Superior temporal gyrus (tissue), 1 donor: ENCODE data around the gene WBP2.

Experiments used
- DNase-seq: peaks from one replicate; pipeline ENCODE4 v3.0.0-alpha.2; 2016; ENCODE audit errors: extremely low spot score

The WBP2 gene

DNA sequence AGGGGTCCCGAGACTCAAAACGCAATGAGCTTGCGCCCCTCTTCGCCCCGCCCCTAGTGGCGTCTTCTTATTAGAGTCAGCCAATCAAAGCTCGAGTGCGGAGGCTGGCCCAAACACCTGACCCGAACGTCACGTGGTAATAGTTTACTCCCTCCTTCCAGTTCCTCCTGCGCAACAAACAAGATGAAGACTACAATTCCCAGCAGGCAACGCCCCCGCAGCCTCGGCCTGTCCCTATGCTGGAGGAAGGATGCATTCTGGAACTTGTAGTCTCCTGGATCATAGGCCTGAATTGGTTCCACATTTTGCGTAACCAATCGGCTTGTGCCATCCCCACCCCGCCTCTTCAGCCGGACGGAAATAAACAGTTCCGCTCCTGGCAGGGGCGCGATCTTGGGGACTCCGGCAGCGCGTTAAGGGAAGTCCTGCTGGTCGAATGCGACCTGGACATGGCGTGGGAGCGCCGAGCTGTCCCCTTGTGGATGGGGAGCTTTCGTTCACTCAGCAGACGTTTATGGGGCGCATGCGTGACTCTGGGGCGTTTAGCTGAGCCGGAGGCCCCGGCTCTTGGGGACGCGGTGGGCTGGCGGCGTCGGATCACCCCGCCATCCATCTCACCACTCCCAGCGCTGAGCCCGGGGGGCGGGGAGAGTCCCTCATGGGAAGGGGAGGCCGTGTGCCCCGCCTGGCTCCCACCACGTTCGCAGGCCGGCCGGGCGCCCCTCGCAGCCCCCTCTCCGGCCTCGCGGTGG, at the start of gene WBP2:
WBP2 (minus strand) TSS at position 26 of the 752 bp plus-strand sequence. CDS start 38 bp downstream, outside the sequence.
- DNase-seq = peak; percentile 100

DNA sequence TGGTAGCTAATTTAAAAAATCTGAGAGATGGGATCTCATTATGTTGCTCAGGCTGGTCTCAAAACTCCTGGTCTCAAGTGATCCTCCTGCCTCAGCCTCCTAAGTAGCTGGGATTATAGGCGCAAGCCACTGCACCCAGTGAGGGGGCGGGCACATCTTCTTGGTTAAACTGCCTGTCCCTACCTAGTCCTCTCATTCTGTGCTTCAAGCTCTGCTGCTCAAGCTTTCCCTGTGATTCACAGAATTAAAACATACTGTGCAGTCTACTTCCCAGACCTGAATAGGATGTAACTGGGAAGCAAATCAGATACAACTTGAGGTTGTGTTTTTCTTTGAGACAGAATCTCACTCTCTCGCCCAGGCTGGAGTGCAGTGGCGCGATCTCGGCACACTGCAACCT, 47.3 kb upstream of the WBP2 start:
- DNase-seq = no peak

DNA sequence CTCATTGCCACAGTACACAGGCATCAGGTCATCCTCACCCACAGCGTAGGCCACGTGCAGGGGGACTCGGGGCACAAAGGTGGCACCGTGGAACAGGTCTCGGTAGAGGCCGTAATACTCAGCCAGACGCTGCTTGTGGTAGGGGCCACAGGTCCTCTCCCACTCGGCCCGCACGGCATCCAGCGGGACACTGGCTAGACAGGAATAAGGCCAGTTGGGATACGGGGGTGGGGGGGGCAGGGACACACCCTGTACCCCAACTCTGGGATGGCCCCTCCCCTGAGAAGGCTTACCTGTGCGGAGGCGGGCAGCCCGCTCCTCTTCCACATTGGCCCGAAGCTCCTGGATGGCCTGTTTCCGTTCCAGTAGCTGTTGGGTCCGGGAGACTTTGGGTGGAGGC, 46.6 kb upstream of the WBP2 start:
- DNase-seq = no peak

DNA sequence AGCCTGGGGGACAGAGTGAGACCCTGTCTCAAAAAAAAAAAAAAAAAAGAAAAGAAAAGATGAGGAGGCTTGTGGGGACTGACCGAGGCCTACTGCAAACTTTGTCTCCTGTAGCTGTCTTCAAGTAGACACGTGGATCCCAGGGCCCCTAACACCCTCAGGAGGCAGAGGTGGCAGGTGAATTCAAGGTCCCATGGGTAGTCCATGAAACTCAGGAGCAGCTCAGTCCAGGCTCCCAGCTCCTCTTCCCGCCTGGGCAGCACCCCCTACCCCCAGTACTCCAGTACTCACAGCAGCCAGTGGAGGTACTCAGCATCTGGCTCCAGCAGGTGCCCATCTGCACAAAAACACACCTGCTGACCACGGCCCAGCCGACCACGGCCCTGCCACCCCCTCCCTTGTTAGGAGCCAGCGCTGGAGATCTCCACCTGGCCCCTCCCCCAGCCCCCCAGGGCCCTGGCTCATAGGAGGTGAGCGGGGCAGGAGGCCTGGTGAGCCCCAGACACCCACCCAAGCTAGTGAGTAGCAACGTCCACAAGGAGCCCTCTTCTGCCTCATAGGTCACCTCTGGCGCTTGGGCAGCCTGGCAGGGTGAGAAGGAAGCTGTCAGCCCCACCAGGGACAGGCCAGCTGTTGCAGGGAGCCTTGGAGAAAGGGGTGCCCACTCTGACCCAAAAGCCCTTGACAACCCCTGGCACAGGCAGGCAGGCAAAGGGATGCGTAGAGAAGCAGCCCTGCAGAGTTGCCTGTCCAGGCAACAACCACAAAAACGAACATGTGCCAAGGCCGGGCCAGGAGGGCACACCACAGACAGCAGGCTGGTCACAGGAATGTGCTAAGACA, 45.8 kb upstream of the WBP2 start:
- DNase-seq = no peak

DNA sequence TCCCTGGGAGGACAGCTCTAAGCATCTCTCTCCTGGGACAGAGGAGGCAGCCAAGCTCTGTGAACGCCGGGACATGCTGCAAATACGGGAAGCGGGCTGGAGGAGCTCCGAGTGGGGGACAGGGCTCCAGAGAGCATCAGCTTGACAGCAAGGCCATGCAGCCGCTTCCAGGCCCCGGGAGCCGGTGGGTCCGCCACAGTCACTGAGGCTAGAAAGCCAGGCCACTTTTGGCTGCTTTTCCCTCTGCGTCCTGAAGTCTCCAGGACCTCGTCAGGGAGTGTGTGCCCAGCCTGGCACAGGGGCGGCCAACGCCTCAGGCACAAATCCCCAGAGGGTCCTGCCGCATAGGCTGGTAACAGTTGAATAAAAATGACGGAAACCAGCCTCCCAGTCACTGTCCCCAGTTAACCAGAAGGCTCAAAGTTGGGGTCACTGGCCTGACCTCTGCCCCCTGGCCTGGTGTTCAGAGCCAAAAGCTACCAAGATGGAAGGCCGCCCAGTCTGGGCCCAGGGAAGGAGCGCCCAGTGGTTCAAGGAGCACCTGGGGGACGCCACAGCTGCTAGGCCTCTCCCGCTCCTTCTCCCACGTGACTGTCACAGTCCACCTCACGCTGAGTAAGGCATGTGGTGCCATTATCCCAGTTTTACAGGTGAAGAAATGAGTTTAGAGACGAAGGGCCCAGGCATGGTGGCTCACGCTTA, 44.8 kb upstream of the WBP2 start:
- DNase-seq = no peak

DNA sequence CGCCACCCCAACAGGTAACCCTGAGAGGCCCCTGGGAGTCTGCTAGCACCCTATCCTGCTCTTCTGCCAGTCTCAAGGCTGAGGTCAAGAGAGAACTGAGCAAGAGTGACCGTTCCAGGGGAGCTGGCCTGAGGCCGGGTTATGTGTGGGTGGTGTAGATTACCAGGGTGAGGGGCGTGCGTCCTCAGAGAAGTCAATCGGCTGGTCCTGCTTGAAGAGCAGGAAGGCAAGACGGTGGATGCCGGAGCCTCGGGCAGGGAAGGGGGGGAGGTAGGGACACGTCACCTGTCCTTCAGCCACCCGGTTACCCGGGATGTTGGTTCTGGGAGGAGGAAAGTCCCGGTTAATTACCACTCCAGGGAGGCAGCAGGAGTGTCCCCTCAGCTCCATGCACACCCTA, 44.2 kb upstream of the WBP2 start:
- DNase-seq = no peak

DNA sequence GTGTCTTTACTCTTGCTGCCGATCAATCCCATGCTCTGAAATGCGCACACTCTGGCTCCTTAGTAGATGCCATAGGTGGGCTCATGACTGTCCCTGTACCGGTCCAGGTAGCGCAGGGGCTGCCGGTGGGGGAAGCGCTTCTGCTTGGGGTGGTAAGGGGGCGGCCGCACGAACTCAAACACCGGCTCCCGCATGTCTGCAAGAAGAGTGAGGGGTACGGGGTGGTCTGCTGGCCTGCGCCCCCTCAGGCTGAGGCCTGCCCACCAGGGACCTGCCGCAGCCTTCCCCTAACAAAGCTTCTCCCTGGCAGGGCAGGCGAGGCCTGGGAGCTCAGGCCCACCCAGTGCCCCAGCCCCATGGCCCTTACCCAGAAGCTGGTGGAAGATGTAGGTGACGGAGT, 43.7 kb upstream of the WBP2 start:
- no peak for DNase-seq

DNA sequence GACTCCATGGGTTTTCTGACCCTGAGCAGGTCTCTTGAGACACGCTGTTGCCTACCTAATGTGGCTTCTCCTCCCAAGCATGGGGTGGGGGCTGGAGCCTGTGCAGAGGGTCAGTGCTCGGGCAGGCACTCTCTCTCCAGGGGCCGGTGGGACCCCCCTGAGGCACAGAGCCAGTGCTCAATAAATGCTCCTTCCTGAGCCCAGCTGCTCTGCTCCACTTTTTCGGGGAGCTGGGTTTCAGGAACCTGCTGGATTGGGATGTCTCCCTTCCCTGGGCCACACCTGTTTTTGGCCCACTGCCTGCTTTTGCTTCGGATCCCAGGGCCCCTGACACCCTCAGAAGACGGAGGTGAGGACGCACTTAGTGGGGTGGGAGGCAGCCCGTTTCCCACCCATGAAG, 42.9 kb upstream of the WBP2 start:
- no peak for DNase-seq

DNA sequence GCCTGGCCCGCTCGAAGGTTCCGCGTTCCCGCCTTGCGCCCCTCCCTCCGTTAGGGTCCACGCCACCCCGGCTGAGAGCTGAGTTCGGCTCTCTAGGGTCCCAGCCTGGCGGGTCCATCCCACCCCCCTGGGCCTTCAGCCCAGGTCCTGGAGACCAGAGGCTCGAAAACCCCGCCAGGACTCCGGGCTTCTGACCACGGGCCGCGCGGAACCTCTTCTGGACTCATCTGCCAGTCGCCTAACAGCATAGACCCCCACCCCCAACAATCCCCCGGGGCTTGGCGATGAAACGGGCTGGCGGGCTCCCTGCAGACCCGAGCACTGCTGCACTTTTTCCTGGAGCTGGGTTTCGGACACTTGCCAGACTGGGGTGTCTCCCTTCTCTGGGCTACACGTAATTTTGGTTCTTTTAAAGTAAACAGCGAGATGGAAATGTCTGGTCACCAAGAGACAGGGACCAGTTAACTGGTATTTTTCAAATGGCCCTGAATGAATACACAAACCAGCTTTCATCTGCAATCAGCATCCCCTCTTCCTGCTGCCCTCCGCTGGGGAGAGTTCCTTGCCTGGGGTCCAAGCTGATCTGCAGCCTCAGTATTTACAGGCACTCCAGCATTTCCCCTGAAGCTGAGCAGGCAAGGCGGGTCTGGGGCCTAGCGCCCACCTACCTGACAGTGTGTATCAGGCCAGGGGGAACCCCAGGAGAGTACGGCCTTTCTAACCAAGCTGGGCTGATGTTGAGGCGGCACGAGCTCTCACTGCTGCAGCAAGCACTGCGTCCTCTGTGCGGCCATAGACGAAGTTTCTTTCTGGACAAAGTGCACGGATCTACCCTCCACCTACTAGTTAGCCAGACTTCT, 42.3 kb upstream of the WBP2 start:
- no peak for DNase-seq

DNA sequence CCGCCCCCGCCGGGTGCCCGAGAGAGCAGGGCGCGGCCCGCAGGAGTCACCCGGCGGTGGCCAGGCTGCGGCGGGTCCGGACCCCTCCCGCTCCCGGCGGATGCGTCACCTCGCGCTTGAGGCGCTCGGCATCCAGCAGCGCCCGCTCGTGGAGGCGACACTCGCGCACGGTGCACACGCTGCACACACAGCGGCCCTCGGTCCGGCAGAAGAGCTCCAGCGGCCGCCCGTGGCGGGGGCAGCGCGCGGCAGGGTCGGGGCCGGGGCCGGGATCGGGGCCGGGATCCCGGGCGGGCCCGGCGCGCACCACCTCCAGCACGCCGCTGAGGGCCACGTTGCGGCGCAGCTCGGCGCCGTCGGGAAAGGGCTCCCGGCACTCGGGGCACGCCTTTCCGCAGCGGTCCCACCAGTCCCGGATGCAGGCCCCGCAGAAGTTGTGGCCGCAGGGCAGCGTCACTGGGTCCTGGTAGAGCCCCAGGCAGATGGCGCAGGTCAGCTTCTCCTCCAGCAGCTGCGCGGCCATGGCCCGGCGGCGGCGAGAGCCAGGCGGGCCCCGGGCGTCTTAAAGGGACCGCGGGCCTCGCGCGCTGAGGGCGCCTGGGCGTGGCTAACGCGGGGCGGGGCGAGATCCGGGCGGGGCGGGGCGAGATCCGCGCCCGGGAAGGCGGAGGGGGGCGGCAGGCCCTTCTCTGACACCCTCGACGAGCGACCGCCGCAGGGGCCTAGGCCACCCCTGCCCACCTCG, 41.5 kb upstream of the WBP2 start, which contains the start of gene TRIM65:
TRIM65 (minus strand) TSS at position 537 of the 745 bp plus-strand sequence; CDS start at position 523, 14 bp downstream.
- peak; percentile 80 for DNase-seq

DNA sequence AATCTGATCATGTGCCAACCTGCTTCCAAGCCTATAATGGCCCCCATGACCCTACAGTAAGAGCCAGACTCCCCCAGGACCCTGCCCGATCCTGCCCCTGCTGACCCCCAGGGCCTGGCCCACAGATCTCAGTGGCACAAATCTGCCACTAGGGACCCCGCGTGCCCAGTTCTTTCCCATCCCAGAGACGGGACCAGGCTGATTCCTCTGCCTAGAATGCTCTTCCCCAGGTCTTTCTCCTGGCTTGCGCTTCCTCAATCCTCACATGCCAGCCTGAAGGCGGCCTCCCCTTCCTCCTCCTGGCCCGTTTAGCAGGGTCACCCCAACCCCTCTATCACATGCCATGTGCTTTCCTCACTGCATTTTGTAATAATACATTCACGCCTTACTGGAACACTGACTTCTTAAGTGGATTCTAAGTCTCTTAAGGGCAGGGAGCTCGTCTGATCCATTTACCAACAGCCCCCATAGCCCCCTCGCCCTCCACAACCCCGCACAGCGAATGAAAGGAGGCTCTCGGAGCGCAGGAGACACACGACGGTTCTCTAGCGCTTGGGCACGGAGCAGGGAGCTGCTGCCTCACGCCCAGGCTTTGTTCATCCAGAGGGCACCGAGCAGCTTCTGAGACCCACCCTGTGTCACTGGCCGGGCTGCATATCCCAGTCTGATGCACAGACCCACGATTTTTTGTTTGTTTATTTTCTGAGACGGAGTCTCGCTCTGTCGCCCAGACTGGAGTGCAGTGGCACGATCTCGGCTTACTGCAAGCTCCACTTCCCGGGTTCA, 40.4 kb upstream of the WBP2 start:
- no peak for DNase-seq

DNA sequence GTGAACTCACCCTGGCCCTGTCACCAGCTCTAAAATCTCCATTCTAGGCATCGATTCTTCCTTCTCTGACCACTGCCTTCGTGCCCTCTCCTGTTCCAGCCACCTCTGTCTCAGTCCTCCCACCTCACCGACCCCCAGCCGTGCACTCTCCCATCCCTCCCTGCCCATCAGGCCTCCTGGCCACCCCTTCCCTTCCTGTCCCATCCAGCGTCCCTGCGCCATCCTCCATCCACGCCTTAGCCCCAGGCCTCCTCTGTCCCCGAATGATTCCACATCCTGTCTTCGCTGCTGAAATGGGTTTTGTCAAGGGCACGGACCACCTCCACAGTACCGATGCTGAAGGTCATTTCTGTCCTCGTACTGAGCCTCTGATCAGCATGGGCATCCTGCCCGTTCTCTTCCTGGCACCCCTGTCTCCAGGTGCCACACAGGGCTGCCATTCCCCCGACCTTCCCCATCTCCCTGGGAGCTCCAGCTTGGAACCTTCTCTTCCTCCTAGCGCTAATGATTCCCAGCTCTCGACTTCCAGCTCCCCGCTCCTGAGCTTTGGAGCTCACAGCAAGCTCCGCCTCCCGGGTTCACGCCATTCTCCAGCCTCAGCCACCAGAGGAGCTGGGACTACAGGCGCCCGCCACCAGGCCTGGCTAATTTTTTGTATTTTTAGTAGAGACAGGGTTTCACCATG, 39.1 kb upstream of the WBP2 start:
- no peak for DNase-seq

DNA sequence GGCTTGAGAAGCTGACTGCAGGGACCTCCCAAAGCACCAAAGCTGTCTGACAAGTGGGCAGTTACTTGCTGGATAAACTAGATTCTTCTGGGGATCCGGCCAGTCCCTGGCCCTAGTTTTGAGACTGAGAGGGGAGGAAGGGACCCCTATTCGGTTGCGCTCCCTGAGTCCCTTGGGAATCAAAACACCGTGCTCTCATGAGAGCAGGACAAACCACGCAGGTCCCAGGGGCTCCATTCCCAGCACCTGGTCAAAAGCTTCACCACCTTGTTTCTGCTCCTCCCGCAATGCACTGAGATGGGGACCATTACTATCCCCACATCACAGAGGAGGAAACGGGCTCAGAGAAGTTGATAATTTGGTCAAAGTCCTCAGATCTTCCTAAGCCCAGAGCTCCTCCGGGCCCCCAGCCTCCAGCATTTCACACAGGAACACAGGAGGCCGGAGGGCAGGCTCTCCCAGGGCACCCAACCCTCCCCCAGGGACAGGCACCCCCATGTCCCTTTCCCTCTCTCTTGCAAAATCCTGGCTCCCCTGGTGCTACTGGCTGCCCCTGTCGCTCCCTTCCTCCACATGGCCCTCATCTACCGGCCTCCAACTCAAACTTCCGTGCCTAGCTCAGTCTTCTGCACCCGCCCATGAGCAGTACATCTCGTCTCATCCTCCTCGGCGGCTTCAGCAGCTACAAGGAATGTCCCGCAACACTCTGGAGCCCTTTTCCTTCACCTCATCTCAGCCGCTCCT, 38.3 kb upstream of the WBP2 start:
- no peak for DNase-seq

DNA sequence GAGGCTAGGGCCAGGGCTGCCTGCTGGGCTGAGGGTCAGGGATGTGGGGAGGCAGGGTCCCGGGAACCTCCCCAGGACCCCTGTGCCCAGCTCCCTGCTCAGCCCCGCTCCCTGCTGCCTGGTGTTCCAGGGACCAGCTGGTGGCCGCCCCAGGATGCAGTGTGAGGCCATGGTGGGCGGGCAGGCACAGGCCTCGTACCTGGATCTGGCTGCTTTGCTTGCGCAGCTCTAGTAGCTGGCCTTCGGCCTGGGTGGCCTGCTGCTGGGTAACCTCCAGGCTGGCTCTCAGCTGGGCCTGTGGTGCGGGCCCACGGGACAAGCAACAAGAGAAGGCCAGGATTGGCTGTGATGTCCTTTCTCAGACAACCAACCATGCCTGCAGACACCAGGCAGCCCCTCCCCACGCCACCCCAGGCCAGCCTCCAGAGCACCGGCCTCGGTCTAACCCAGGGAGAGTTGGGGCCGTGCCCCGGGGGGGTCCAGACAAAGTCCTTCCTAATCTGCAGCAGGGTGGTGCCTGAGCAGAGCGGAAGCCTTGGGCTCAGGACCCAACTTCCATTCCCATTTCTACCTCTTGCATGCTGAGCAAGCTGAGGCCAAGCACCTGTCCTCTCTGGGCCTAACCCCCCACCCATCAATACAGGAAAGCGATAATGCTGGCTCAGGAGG, 37.6 kb upstream of the WBP2 start:
- no peak for DNase-seq

DNA sequence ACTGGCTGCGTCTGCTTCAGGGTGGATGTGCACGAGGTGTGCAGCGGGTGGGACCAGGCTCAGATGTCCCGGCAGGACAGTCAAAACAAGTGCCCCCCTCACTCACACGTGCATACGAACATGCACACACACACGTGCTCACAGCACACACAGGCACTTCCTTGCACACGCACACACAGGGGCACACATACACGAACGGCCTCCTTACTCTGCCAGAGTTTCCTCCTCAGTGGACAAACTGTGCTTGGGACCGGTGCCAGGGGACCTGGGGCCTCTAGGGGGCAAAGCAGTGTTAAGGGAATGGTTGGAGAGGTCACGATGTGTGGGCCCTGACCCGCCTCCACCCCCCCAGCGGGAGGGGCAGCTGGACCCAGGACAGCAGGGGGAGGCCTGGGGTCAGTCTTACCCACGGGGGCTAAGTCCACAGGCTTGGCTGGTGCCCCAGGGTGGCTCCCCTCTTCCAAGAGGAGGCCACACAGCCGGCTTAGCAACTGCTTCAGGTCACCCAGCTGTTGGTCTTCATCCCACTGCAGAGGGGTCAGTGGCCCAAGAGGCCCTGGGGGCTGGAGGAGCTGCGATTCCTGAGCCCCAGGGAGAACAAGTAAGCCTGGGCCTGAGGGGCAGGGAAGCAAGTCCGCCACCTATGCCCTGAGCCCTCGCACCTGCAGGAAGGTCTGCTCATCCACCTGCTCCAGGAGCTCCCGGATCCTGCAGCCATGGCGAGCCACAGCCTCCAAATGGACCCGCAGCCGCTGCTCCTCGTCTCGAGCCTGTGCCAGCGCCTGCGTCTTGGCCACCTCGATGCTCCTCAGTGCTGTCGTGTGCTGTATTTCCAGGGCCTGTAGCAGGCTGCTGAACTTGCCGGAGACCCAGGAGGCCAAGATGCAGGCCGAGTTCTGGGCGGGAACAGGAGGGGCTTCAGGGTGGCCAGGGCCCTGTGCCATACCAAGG, 36.7 kb upstream of the WBP2 start:
- no peak for DNase-seq

DNA sequence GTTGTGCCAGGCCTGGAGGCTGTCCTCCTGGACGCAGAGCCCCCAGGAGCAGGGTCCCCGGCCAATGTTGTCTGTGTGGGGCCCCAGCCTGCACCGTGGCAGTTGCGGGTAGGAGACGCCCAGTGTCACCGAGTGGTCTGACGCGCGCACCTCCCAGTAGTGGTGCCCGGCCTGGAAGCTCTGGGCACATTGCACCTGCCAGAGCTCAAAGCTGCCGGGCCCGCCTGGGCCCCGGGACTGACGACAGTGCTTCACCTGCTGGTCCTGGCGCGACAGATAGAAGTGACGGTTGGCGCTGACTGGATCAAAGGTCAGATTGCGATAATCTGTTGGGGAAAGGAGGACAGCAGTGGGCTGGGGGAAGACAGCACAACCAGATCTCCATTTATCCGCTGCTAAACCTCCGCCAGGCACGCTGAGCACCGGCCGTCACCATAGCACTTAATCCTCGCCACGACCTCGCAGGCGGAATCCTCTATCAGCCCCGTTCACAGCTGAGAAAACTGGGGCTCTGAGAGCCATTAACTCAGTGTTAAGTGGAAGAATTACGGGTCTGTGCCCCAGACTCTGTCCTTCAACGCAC, 36.0 kb upstream of the WBP2 start:
- DNase-seq = no peak
